Fibroblast of lung (primary cell): Measurements from ENCODE around the gene JAK1. TPM values are rescaled to one million over a fixed set of nuclear protein-coding genes. Genes with fewer than 3 reads are reported as not detected.
A peak's percentile ranks its signal among the peaks of the same experiment; 100 is the strongest.

Source experiments
- DNase-seq, 2 donors: peaks; one replicate each; pipeline versions ENCODE4 v3.0.0 to v3.0.0-alpha.2; 2010; ENCODE audit warnings: low read depth in 2 of 2
- H2AFZ ChIP-seq: 2 replicates; pipeline ENCODE4 v1.5.1; 2012; ENCODE audit warnings: low read length, control low read depth, inconsistent platforms
- H3K27ac ChIP-seq: 2 replicates; pipeline ENCODE4 v1.5.1; 2011; ENCODE audit warnings: low read length, control low read depth; ENCODE audit not compliant: insufficient read depth
- H3K27me3 ChIP-seq: 2 replicates; pipeline ENCODE4 v1.5.1; 2011; ENCODE audit warnings: mild to moderate bottlenecking, low read length; ENCODE audit not compliant: control insufficient read depth, insufficient read depth
- H3K36me3 ChIP-seq: 2 replicates; pipeline ENCODE4 v1.5.1; 2011; ENCODE audit warnings: low read length; ENCODE audit not compliant: control insufficient read depth, insufficient read depth
- H3K4me1 ChIP-seq: 2 replicates; pipeline ENCODE4 v1.5.1; 2011; ENCODE audit warnings: low read length; ENCODE audit not compliant: control insufficient read depth, insufficient read depth; ENCODE audit errors: extremely low read depth
- H3K4me2 ChIP-seq: 2 replicates; pipeline ENCODE4 v1.5.1; 2011; ENCODE audit warnings: low read length, control low read depth; ENCODE audit not compliant: insufficient read depth; ENCODE audit errors: extremely low read depth
- H3K4me3 ChIP-seq, 4 experiments: fragments of 200-600 bp in 1 of 4; sonication (generic) in 1 of 4; replicated peaks in 1 of 4; 2 replicates each; pipeline ENCODE4 v1.5.1; 2011 to 2016; ENCODE audit warnings: low read length in 4 of 4, low read depth in 3 of 4, mild to moderate bottlenecking in 3 of 4, control low read depth in 2 of 4, inconsistent platforms in 1 of 4, mixed read lengths in 1 of 4; ENCODE audit not compliant: insufficient read depth in 1 of 4; ENCODE audit errors: control extremely low read depth in 1 of 4
- H3K79me2 ChIP-seq: 2 replicates; pipeline ENCODE4 v1.5.1; 2012; ENCODE audit warnings: mild to moderate bottlenecking, low read length, inconsistent platforms; ENCODE audit not compliant: control insufficient read depth, insufficient read depth
- H3K9ac ChIP-seq: 2 replicates; pipeline ENCODE4 v1.5.1; 2011; ENCODE audit warnings: mild to moderate bottlenecking, low read length, control low read depth; ENCODE audit not compliant: insufficient read depth
- H3K9me3 ChIP-seq: 2 replicates; pipeline ENCODE4 v1.5.1; 2012; ENCODE audit warnings: low read depth, low read length; ENCODE audit not compliant: control insufficient read depth, insufficient read depth
- H4K20me1 ChIP-seq: 2 replicates; pipeline ENCODE4 v1.5.1; 2011; ENCODE audit warnings: low read length; ENCODE audit not compliant: control insufficient read depth, insufficient read depth; ENCODE audit errors: extremely low read depth
- CTCF ChIP-seq, 2 donors: IDR thresholded peaks in 1 of 2; conservative IDR thresholded peaks in 1 of 2; 1 replicate in 1 of 2; 2 replicates in 1 of 2; pipeline ENCODE4 v1.5.1; 2011 to 2012; ENCODE audit warnings: low read length in 2 of 2, control low read depth in 1 of 2, inconsistent platforms in 1 of 2, low read depth in 1 of 2, mild to moderate bottlenecking in 1 of 2
- EZH2 ChIP-seq: IDR thresholded peaks from 2 replicates; pipeline ENCODE4 v1.5.1; 2012; ENCODE audit warnings: low read length, control low read depth, mild to moderate bottlenecking; ENCODE audit errors: missing control alignments
- polyA plus RNA-seq, 2 donors: library from polyadenylated mRNA; depleted of rRNA in 1 of 2; stranded (reverse) in 1 of 2; unstranded in 1 of 2; fragments of >200 nt; gene quantifications; 2 replicates each; pipeline ENCODE4 v1.2.1, GENCODE V29; 2011 to 2012; ENCODE audit warnings: missing spikeins in 1 of 2
- total RNA-seq: library from RNA; depleted of rRNA; stranded (reverse); fragments of >200 nt; gene quantifications from 2 replicates; pipeline ENCODE4 v1.2.1, GENCODE V29; 2014

JAK1 gene
- total and polyA plus RNA-seq, 2 donors (not counting 1 experiment from before 2014, with no cell fraction given): 144 to 152 TPM

- Histone ChIP-seq H4K20me1 (no peaks in the 10 kb centered on the region), H3K4me1 (peaks cover 4% of the 10 kb centered on the region), H3K27me3 (no peaks in the 10 kb centered on the region), H3K9ac (no peak overlapping the region), H3K36me3 (no peaks in the 10 kb centered on the region), H3K27ac (no peak overlapping the region), H2AFZ (no peak overlapping the region), H3K9me3 (no peaks in the 10 kb centered on the region), H3K4me2 (no peak overlapping the region), H3K4me3 (no peak overlapping the region), H3K79me2 (peaks cover 8% of the 10 kb centered on the region)
- no peak for TF ChIP-seq CTCF (conservative IDR thresholded peaks at IDR 0.05 in 1 of 2, IDR thresholded peaks at IDR 0.05 in 1 of 2; ENCODE audit: low read depth in 1 of 2, low read length in 2 of 2)
- no peak for TF ChIP-seq EZH2
- no peak for DNase-seq
Observed at GRCh38 chr1:64885648-64886047, 80.7 kb downstream of the JAK1 start.

- no peak overlapping the region for H3K4me3 ChIP-seq
- H3K27me3 ChIP-seq: no peaks in the 10 kb centered on the region
- H4K20me1 ChIP-seq: peaks cover 2% of the 10 kb centered on the region
- H3K36me3 ChIP-seq: no peaks in the 10 kb centered on the region
- H3K9me3 ChIP-seq: no peaks in the 10 kb centered on the region
- TF ChIP-seq CTCF (conservative IDR thresholded peaks at IDR 0.05 in 1 of 2, IDR thresholded peaks at IDR 0.05 in 1 of 2; ENCODE audit: low read depth in 1 of 2, low read length in 2 of 2): no peak
- TF ChIP-seq EZH2: no peak
- H3K4me2 ChIP-seq: no peak overlapping the region
- peaks cover 4% of the 10 kb centered on the region for H3K79me2 ChIP-seq
- no peak overlapping the region for H3K9ac ChIP-seq
- H2AFZ ChIP-seq: no peak overlapping the region
- no peak overlapping the region for H3K27ac ChIP-seq
- peaks cover 4% of the 10 kb centered on the region for H3K4me1 ChIP-seq
- peak in 1 of 2 donors; percentile 59 for DNase-seq
Observed at GRCh38 chr1:64884261-64885040, 81.9 kb downstream of the JAK1 start.

GRCh38 chr1:64882574-64883255 lies 83.6 kb downstream of the JAK1 start:
- TF ChIP-seq CTCF (conservative IDR thresholded peaks at IDR 0.05 in 1 of 2, IDR thresholded peaks at IDR 0.05 in 1 of 2; ENCODE audit: low read depth in 1 of 2, low read length in 2 of 2) (no peak), EZH2 (no peak)
- DNase-seq: no peak
- H3K36me3 ChIP-seq: no peaks in the 10 kb centered on the region
- no peak overlapping the region for H3K4me2 ChIP-seq
- no peak overlapping the region for H3K27ac ChIP-seq
- H3K9me3 ChIP-seq: no peaks in the 10 kb centered on the region
- no peak overlapping the region for H2AFZ ChIP-seq
- H3K4me1 ChIP-seq: peaks cover 4% of the 10 kb centered on the region
- peaks cover 4% of the 10 kb centered on the region for H3K79me2 ChIP-seq
- no peak overlapping the region for H3K9ac ChIP-seq
- H3K4me3 ChIP-seq: no peak overlapping the region
- H4K20me1 ChIP-seq: peaks cover 2% of the 10 kb centered on the region
- no peaks in the 10 kb centered on the region for H3K27me3 ChIP-seq
